ENCODE results near the gene PHKA2.

- no peak for TF ChIP-seq ZNF274 (IDR thresholded peaks at IDR 0.05; ENCODE audit: low read depth, low read length)
- no peak for TF ChIP-seq SUZ12 (IDR thresholded peaks at IDR 0.05; ENCODE audit: extremely low read depth, insufficient read depth, insufficient read length)
Measured at GRCh38 chrX:18971506-18971905, 12.4 kb downstream of the PHKA2 start.
